Omental fat pad (tissue), 4 donors: Measurements from ENCODE around the gene LCE1B. TPM values are rescaled to one million over a fixed set of nuclear protein-coding genes. Genes with fewer than 3 reads are reported as not detected.

ENCODE experiments used
- ATAC-seq: fragments of 150-250 bp; one replicate; pipeline ENCODE4 v1.9.1; 2016; ENCODE audit warnings: mild to moderate bottlenecking, moderate library complexity; ENCODE audit not compliant: low FRiP score
- DNase-seq: peaks from one replicate; pipeline ENCODE4 v3.0.0-alpha.2; 2019; ENCODE audit warnings: low spot score
- CTCF ChIP-seq, 3 donors: fragments of 450-650 bp; IDR thresholded peaks; one replicate each; pipeline ENCODE4 v1.5.1; 2016 to 2017; ENCODE audit warnings: antibody characterized with exemption in 3 of 3, mild to moderate bottlenecking in 3 of 3, moderate library complexity in 2 of 3
- total RNA-seq, 4 donors: library from RNA; depleted of rRNA; stranded (reverse); fragments of >200 nt; gene quantifications; one replicate each; pipeline ENCODE4 v1.1.0, GENCODE V29; 2016

Gene LCE1B, protein sequence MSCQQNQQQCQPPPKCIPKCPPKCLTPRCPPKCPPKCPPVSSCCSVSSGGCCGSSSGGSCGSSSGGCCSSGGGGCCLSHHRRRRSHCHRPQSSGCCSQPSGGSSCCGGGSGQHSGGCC
- total RNA-seq = not detected

DNA sequence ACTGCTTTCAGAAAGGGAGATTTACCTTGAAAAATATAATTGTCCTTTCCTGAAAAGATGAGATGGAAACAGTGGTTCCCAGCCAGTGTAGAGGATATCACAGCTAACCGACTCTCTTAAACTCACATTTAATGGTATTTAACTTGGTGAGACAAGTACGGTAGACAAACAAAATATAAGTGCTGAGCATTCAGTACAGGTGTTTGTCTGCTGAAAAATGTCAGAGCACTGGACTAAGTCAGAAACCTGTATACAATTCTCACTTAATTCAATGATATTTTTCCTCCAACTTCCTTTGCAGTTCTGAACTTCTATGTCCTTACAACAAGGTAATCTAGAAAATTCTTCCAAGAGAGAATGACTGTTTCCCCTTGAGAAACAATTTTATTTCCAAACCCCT is at the start of gene LCE1B:
TSS of gene LCE1B (plus strand) at position 301 of the 400 bp plus-strand sequence. CDS start 476 bp downstream, outside the sequence.
- ATAC-seq (no peak), DNase-seq (no peak)
- TF ChIP-seq CTCF (IDR thresholded peaks at IDR 0.05) = no peak

DNA sequence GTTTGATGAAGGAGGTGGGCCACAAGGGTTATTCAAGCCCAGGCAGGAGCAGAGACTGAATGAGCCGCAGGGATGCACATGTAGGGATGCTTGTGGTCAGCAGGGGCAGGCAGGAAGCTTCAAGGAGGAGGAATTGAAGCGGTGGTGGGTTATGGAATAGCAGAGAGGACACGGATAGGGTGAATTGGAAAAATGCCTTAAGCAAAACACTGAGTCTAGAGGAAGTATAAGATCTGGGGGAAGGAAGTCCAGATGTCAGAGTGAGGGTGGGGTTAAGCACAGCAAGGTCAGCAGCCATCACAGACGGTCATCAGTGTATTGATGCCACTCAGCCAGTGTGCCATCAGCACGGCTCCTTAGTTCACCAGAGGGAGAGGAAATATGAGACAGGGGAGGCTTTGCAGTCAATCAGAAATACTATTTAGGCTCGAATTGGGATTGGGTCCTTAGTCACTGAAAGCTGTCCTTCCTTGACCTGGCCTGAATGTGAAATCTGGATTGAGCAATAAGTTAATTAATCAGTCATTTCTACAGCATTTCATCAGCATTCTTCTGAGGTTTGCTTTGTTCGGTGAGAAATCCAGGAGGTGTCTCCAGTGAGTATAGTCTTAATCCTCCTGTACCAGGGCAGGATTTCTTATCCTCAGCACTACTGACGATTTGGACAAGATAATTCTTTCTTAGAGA is 42.8 kb upstream of the LCE1B start:
- no peak for TF ChIP-seq CTCF (IDR thresholded peaks at IDR 0.05)
- ATAC-seq (no peak), DNase-seq (no peak)

GRCh38 chr1:152770411-152770810 is 41.4 kb upstream of the LCE1B start:
- DNase-seq (no peak), ATAC-seq (no peak)
- TF ChIP-seq CTCF (IDR thresholded peaks at IDR 0.05) = no peak

DNA sequence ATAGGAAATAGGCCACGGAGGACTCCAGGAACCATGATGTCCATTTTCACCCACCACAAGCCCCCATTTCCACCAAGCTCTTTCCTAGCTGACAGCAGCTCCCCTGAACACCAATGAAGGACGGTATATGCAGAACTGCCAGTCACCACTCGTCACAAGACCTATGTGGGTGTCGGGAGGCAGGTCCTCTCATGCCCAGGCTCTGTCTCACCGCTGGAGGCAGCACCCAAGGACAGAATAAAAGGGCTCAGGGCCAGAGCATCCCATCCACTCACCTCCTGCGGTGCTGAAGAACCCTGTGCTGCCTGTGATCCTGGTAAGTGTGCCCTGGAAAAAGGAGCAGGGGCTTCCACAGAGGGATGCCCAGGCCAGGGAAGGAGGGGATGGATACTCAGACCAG is 36.9 kb upstream of the LCE1B start, which contains the start of gene LCE1F:
TSS of gene LCE1F (plus strand) at position 266 of the 400 bp plus-strand sequence. CDS start 1,232 bp downstream, outside the sequence.
- no peak for TF ChIP-seq CTCF (IDR thresholded peaks at IDR 0.05)
- ATAC-seq (no peak), DNase-seq (no peak)

DNA sequence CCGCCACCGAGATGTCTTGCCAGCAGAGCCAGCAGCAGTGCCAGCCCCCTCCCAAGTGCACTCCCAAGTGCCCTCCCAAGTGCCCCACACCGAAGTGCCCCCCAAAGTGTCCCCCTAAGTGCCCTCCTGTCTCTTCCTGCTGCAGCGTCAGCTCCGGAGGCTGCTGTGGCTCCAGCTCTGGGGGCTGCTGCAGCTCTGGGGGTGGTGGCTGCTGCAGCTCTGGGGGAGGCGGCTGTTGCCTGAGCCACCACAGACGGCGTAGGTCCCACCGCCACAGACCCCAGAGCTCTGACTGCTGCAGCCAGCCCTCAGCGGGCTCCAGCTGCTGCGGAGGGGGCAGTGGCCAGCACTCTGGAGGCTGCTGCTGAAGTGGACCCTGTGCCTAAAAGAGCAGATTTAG is 35.4 kb upstream of the LCE1B start:
- ATAC-seq (no peak), DNase-seq (no peak)
- no peak for TF ChIP-seq CTCF (IDR thresholded peaks at IDR 0.05)

GRCh38 chr1:152777510-152778137 is 34.1 kb upstream of the LCE1B start:
- no peak for TF ChIP-seq CTCF (IDR thresholded peaks at IDR 0.05)
- ATAC-seq (no peak), DNase-seq (no peak)
